ENCODE results near the gene OR7D2. TPM values are rescaled to one million over a fixed set of nuclear protein-coding genes. Genes with fewer than 3 reads are reported as not detected.

OR7D2 gene
- total RNA-seq, 1 donor from 2014 or later: not detected

- intact Hi-C loops (cut with DNase I): loop anchor here (5.0 kb wide), 1 partner anchor 313 kb away; the partner anchor contains the start of genes MBD3L1 and ZNF558
- Histone ChIP-seq H3K36me3 (peaks cover 3 to 36% of the 10 kb centered on the region in 2 donors), H3K27me3 (no peaks in the 10 kb centered on the region)
These were observed 33.9 kb upstream of the OR7D2 start for GRCh38 chr19:9144920-9145319.

GRCh38 chr19:9146882-9147281 is 31.9 kb upstream of the OR7D2 start:
- intact Hi-C loops (cut with DNase I): no loop called here
- no peak for DNase-seq (ENCODE audit: low spot score in 2 of 2)
- no peak for TF ChIP-seq CTCF (IDR thresholded peaks at IDR 0.05)
- Histone ChIP-seq H3K27me3 (no peaks in the 10 kb centered on the region), H3K4me1 (peaks cover 0 to 4% of the 10 kb centered on the region in 2 donors), H3K36me3 (peaks cover 3 to 42% of the 10 kb centered on the region in 2 donors), H3K27ac (no peak overlapping the region), H3K4me3 (no peak overlapping the region), H3K9me3 (peaks cover 0 to 52% of the 10 kb centered on the region in 2 donors)

More at GRCh38 chr19:9144920-9145319, 33.9 kb upstream of the OR7D2 start:
- no peak for TF ChIP-seq CTCF (IDR thresholded peaks at IDR 0.05)
- no peak overlapping the region for H3K27ac ChIP-seq
- H3K4me3 ChIP-seq: no peak overlapping the region
- peaks cover 0 to 36% of the 10 kb centered on the region in 2 donors for H3K9me3 ChIP-seq
- DNase-seq (ENCODE audit: low spot score in 2 of 2): no peak
- peaks cover 0 to 10% of the 10 kb centered on the region in 2 donors for H3K4me1 ChIP-seq

GRCh38 chr19:9148697-9149096 is 30.1 kb upstream of the OR7D2 start:
- H3K4me1 ChIP-seq: no peaks in the 10 kb centered on the region
- no peak overlapping the region for H3K4me3 ChIP-seq
- no peaks in the 10 kb centered on the region for H3K27me3 ChIP-seq
- no peak for DNase-seq (ENCODE audit: low spot score in 2 of 2)
- H3K27ac ChIP-seq: no peak overlapping the region
- H3K9me3 ChIP-seq: peaks cover 8 to 67% of the 10 kb centered on the region in 2 donors
- H3K36me3 ChIP-seq: peaks cover 9 to 60% of the 10 kb centered on the region in 2 donors
- intact Hi-C loops (cut with DNase I): no loop called here
- TF ChIP-seq CTCF (IDR thresholded peaks at IDR 0.05): no peak

- no peak for DNase-seq (ENCODE audit: low spot score in 2 of 2)
- H3K27me3 ChIP-seq: no peaks in the 10 kb centered on the region
- no peak for TF ChIP-seq CTCF (IDR thresholded peaks at IDR 0.05)
- H3K4me1 ChIP-seq: no peaks in the 10 kb centered on the region
- no peak overlapping the region for H3K27ac ChIP-seq
- intact Hi-C loops (cut with DNase I): no loop called here
- H3K9me3 ChIP-seq: peaks cover 12 to 67% of the 10 kb centered on the region in 2 donors
- peaks cover 11 to 69% of the 10 kb centered on the region in 2 donors for H3K36me3 ChIP-seq
- no peak overlapping the region for H3K4me3 ChIP-seq
These were observed 28.8 kb upstream of the OR7D2 start for GRCh38 chr19:9149997-9150396.

GRCh38 chr19:9150650-9151049 is 28.1 kb upstream of the OR7D2 start:
- Histone ChIP-seq H3K4me3 (no peak overlapping the region), H3K36me3 (peaks cover 18 to 70% of the 10 kb centered on the region in 2 donors), H3K4me1 (no peaks in the 10 kb centered on the region), H3K9me3 (peaks cover 18 to 66% of the 10 kb centered on the region in 2 donors), H3K27ac (no peak overlapping the region), H3K27me3 (no peaks in the 10 kb centered on the region)
- no peak for DNase-seq (ENCODE audit: low spot score in 2 of 2)
- intact Hi-C loops (cut with DNase I): no loop called here
- no peak for TF ChIP-seq CTCF (IDR thresholded peaks at IDR 0.05)

- H3K4me1 ChIP-seq: no peaks in the 10 kb centered on the region
- peaks cover 25 to 77% of the 10 kb centered on the region in 2 donors for H3K36me3 ChIP-seq
- TF ChIP-seq CTCF (IDR thresholded peaks at IDR 0.05): no peak
- no peak for DNase-seq (ENCODE audit: low spot score in 2 of 2)
- H3K27ac ChIP-seq: no peak overlapping the region
- H3K9me3 ChIP-seq: peaks cover 23 to 64% of the 10 kb centered on the region in 2 donors
- no peaks in the 10 kb centered on the region for H3K27me3 ChIP-seq
- intact Hi-C loops (cut with DNase I): no loop called here
- H3K4me3 ChIP-seq: no peak overlapping the region
These were observed 27.4 kb upstream of the OR7D2 start for GRCh38 chr19:9151367-9151766.
